Fibroblast of lung (primary cell): ENCODE measurements around the gene CRB1. TPM values are rescaled to one million over a fixed set of nuclear protein-coding genes. Genes with fewer than 3 reads are reported as not detected.

Experiments
- DNase-seq, 2 donors: peaks; one replicate each; pipeline versions ENCODE4 v3.0.0 to v3.0.0-alpha.2; 2010; ENCODE audit warnings: low read depth in 2 of 2
- H2AFZ ChIP-seq: 2 replicates; pipeline ENCODE4 v1.5.1; 2012; ENCODE audit warnings: low read length, control low read depth, inconsistent platforms
- H3K27ac ChIP-seq: 2 replicates; pipeline ENCODE4 v1.5.1; 2011; ENCODE audit warnings: low read length, control low read depth; ENCODE audit not compliant: insufficient read depth
- H3K27me3 ChIP-seq: 2 replicates; pipeline ENCODE4 v1.5.1; 2011; ENCODE audit warnings: mild to moderate bottlenecking, low read length; ENCODE audit not compliant: control insufficient read depth, insufficient read depth
- H3K36me3 ChIP-seq: 2 replicates; pipeline ENCODE4 v1.5.1; 2011; ENCODE audit warnings: low read length; ENCODE audit not compliant: control insufficient read depth, insufficient read depth
- H3K4me1 ChIP-seq: 2 replicates; pipeline ENCODE4 v1.5.1; 2011; ENCODE audit warnings: low read length; ENCODE audit not compliant: control insufficient read depth, insufficient read depth; ENCODE audit errors: extremely low read depth
- H3K4me2 ChIP-seq: 2 replicates; pipeline ENCODE4 v1.5.1; 2011; ENCODE audit warnings: low read length, control low read depth; ENCODE audit not compliant: insufficient read depth; ENCODE audit errors: extremely low read depth
- H3K4me3 ChIP-seq, 4 experiments: fragments of 200-600 bp in 1 of 4; sonication (generic) in 1 of 4; replicated peaks in 1 of 4; 2 replicates each; pipeline ENCODE4 v1.5.1; 2011 to 2016; ENCODE audit warnings: low read length in 4 of 4, low read depth in 3 of 4, mild to moderate bottlenecking in 3 of 4, control low read depth in 2 of 4, inconsistent platforms in 1 of 4, mixed read lengths in 1 of 4; ENCODE audit not compliant: insufficient read depth in 1 of 4; ENCODE audit errors: control extremely low read depth in 1 of 4
- H3K79me2 ChIP-seq: 2 replicates; pipeline ENCODE4 v1.5.1; 2012; ENCODE audit warnings: mild to moderate bottlenecking, low read length, inconsistent platforms; ENCODE audit not compliant: control insufficient read depth, insufficient read depth
- H3K9ac ChIP-seq: 2 replicates; pipeline ENCODE4 v1.5.1; 2011; ENCODE audit warnings: mild to moderate bottlenecking, low read length, control low read depth; ENCODE audit not compliant: insufficient read depth
- H3K9me3 ChIP-seq: 2 replicates; pipeline ENCODE4 v1.5.1; 2012; ENCODE audit warnings: low read depth, low read length; ENCODE audit not compliant: control insufficient read depth, insufficient read depth
- H4K20me1 ChIP-seq: 2 replicates; pipeline ENCODE4 v1.5.1; 2011; ENCODE audit warnings: low read length; ENCODE audit not compliant: control insufficient read depth, insufficient read depth; ENCODE audit errors: extremely low read depth
- EZH2 ChIP-seq: IDR thresholded peaks from 2 replicates; pipeline ENCODE4 v1.5.1; 2012; ENCODE audit warnings: low read length, control low read depth, mild to moderate bottlenecking; ENCODE audit errors: missing control alignments
- polyA plus RNA-seq, 2 donors: library from polyadenylated mRNA; depleted of rRNA in 1 of 2; stranded (reverse) in 1 of 2; unstranded in 1 of 2; fragments of >200 nt; gene quantifications; 2 replicates each; pipeline ENCODE4 v1.2.1, GENCODE V29; 2011 to 2012; ENCODE audit warnings: missing spikeins in 1 of 2
- total RNA-seq: library from RNA; depleted of rRNA; stranded (reverse); fragments of >200 nt; gene quantifications from 2 replicates; pipeline ENCODE4 v1.2.1, GENCODE V29; 2014
- TF ChIP-seq, protein P1 (sequence below), 2 donors: IDR thresholded peaks in 1 of 2; conservative IDR thresholded peaks in 1 of 2; 1 replicate in 1 of 2; 2 replicates in 1 of 2; pipeline ENCODE4 v1.5.1; 2011 to 2012; ENCODE audit warnings: low read length in 2 of 2, control low read depth in 1 of 2, inconsistent platforms in 1 of 2, low read depth in 1 of 2, mild to moderate bottlenecking in 1 of 2

CRB1 gene
- total and polyA plus RNA-seq, 2 donors (not counting 1 experiment from before 2014, with no cell fraction given) = 0.05 to 0.66 TPM

GRCh38 chr1:197480446-197480845 lies 212.4 kb downstream of the CRB1 start:
- Histone ChIP-seq H3K4me3 (no peak overlapping the region), H3K9ac (no peak overlapping the region), H3K36me3 (no peaks in the 10 kb centered on the region), H3K27me3 (no peaks in the 10 kb centered on the region), H3K27ac (no peak overlapping the region), H3K79me2 (no peaks in the 10 kb centered on the region), H3K4me1 (no peaks in the 10 kb centered on the region), H2AFZ (no peak overlapping the region), H3K4me2 (no peak overlapping the region), H3K9me3 (no peaks in the 10 kb centered on the region), H4K20me1 (no peaks in the 10 kb centered on the region)
- no peak for DNase-seq
- TF ChIP-seq EZH2 = no peak
- TF ChIP-seq, protein P1, sequence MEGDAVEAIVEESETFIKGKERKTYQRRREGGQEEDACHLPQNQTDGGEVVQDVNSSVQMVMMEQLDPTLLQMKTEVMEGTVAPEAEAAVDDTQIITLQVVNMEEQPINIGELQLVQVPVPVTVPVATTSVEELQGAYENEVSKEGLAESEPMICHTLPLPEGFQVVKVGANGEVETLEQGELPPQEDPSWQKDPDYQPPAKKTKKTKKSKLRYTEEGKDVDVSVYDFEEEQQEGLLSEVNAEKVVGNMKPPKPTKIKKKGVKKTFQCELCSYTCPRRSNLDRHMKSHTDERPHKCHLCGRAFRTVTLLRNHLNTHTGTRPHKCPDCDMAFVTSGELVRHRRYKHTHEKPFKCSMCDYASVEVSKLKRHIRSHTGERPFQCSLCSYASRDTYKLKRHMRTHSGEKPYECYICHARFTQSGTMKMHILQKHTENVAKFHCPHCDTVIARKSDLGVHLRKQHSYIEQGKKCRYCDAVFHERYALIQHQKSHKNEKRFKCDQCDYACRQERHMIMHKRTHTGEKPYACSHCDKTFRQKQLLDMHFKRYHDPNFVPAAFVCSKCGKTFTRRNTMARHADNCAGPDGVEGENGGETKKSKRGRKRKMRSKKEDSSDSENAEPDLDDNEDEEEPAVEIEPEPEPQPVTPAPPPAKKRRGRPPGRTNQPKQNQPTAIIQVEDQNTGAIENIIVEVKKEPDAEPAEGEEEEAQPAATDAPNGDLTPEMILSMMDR (conservative IDR thresholded peaks at IDR 0.05 in 1 of 2, IDR thresholded peaks at IDR 0.05 in 1 of 2; ENCODE audit: low read depth in 1 of 2, low read length in 2 of 2) = no peak

DNA sequence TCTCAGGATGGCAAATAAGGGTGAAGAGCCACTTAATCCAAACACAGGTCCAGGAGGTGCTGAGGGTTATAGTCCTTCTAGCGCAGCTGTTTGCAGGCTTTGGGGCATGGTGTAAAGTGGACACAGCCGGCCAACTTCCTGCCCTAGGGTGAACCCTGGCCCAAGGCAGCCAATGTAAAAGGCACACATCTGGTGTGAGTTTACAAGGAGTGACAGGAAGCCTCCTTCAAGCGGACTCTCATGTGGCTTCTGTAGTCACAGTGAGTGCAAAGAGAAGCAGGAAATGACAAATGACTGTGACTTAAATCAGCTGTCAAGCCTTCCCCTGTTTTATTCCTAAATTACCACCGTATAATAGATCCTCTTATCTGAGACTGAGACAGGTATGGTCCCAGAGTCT lies 213.0 kb downstream of the CRB1 start:
- peak in 1 of 2 donors; percentile 14 for DNase-seq
- no peaks in the 10 kb centered on the region for H3K36me3 ChIP-seq
- no peak overlapping the region for H3K27ac ChIP-seq
- no peaks in the 10 kb centered on the region for H3K27me3 ChIP-seq
- H3K79me2 ChIP-seq = no peaks in the 10 kb centered on the region
- no peak overlapping the region for H3K9ac ChIP-seq
- no peak for TF ChIP-seq EZH2
- TF ChIP-seq, protein P1 (conservative IDR thresholded peaks at IDR 0.05 in 1 of 2, IDR thresholded peaks at IDR 0.05 in 1 of 2; ENCODE audit: low read depth in 1 of 2, low read length in 2 of 2) = no peak
- no peaks in the 10 kb centered on the region for H3K4me1 ChIP-seq
- no peak overlapping the region for H3K4me2 ChIP-seq
- H3K4me3 ChIP-seq = no peak overlapping the region
- H2AFZ ChIP-seq = no peak overlapping the region
- no peaks in the 10 kb centered on the region for H3K9me3 ChIP-seq
- no peaks in the 10 kb centered on the region for H4K20me1 ChIP-seq

DNA sequence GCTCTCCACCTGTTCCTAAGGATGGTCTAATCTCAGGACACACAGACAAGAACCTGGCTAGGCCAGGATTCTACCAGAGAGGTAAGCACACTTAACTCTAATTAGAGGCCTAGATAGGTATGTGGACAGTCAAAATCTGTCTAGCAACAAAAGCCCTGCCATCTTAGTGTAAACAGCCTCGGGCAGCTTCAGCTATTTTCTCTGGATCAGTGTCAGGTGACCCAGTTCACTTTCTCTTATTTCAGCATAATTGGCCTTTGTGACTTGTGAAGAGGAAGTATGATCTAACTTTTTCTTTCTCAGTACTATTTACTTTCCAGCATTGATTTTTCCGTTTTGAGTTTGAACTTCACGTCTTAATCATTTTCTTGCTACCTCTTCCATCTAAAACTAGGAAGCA lies 217.7 kb downstream of the CRB1 start:
- no peak for DNase-seq
- no peaks in the 10 kb centered on the region for H3K9me3 ChIP-seq
- no peaks in the 10 kb centered on the region for H3K36me3 ChIP-seq
- H3K4me2 ChIP-seq = no peak overlapping the region
- no peak for TF ChIP-seq EZH2
- TF ChIP-seq, protein P1 (conservative IDR thresholded peaks at IDR 0.05 in 1 of 2, IDR thresholded peaks at IDR 0.05 in 1 of 2; ENCODE audit: low read depth in 1 of 2, low read length in 2 of 2) = no peak
- no peak overlapping the region for H3K4me3 ChIP-seq
- H4K20me1 ChIP-seq = no peaks in the 10 kb centered on the region
- no peak overlapping the region for H2AFZ ChIP-seq
- no peak overlapping the region for H3K9ac ChIP-seq
- H3K27ac ChIP-seq = no peak overlapping the region
- H3K79me2 ChIP-seq = no peaks in the 10 kb centered on the region
- no peaks in the 10 kb centered on the region for H3K4me1 ChIP-seq
- no peaks in the 10 kb centered on the region for H3K27me3 ChIP-seq
